Loucy (cell line): ENCODE measurements around the gene GAK.

Experiments
- EZH2phosphoT487 ChIP-seq: fragments of 200-600 bp; IDR thresholded peaks from 2 replicates; pipeline ENCODE4 v1.6.1; 2018; ENCODE audit warnings: antibody characterized with exemption, mild to moderate bottlenecking, moderate library complexity, borderline replicate concordance
- TF ChIP-seq, protein P1 (sequence below): fragments of 200-600 bp; sonication (generic); conservative IDR thresholded peaks from 2 replicates; pipeline ENCODE4 v1.5.1; 2014; ENCODE audit warnings: mild to moderate bottlenecking, antibody characterized with exemption, low read length

GRCh38 chr4:856225-856901 is 75.8 kb downstream of the GAK start:
- TF ChIP-seq, protein P1, sequence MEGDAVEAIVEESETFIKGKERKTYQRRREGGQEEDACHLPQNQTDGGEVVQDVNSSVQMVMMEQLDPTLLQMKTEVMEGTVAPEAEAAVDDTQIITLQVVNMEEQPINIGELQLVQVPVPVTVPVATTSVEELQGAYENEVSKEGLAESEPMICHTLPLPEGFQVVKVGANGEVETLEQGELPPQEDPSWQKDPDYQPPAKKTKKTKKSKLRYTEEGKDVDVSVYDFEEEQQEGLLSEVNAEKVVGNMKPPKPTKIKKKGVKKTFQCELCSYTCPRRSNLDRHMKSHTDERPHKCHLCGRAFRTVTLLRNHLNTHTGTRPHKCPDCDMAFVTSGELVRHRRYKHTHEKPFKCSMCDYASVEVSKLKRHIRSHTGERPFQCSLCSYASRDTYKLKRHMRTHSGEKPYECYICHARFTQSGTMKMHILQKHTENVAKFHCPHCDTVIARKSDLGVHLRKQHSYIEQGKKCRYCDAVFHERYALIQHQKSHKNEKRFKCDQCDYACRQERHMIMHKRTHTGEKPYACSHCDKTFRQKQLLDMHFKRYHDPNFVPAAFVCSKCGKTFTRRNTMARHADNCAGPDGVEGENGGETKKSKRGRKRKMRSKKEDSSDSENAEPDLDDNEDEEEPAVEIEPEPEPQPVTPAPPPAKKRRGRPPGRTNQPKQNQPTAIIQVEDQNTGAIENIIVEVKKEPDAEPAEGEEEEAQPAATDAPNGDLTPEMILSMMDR = no peak
- TF ChIP-seq EZH2phosphoT487 = no peak
